Activated CD8-positive, alpha-beta T cell treated with anti-CD3 and anti-CD28 coated beads for 36 hours (primary cell): ENCODE measurements around the gene CEP85L. TPM values are rescaled to one million over a fixed set of nuclear protein-coding genes. Genes with fewer than 3 reads are reported as not detected.

Source experiments
- ATAC-seq: fragments of 200-7000 bp; cut with Tn5 transposase; one replicate; pipeline ENCODE4 v1.10.0; 2021; ENCODE audit warnings: mild to moderate bottlenecking, moderate library complexity
- CTCF ChIA-PET: fragments of 350-600 bp; sonication (Branson Sonifier 250); formaldehyde crosslinking; loops from one replicate; lab custom pipeline; 2021; ENCODE audit warnings: antibody characterized with exemption; lab: Charles Lee
- POLR2A ChIA-PET: fragments of 350-600 bp; sonication (Branson Sonifier 250); formaldehyde crosslinking; loops from one replicate; lab custom pipeline; 2021; ENCODE audit warnings: antibody characterized with exemption; lab: Charles Lee
- DNase-seq: peaks from one replicate; pipeline ENCODE4 v3.0.0-alpha.2; 2020
- H3K27ac Mint-ChIP-seq: one replicate; pipeline ENCODE4 v1.8.0; 2021; ENCODE audit warnings: mild to moderate bottlenecking, mixed read lengths
- H3K27me3 Mint-ChIP-seq: one replicate; pipeline ENCODE4 v1.8.0; 2021; ENCODE audit warnings: mixed read lengths
- H3K36me3 Mint-ChIP-seq: one replicate; pipeline ENCODE4 v1.8.0; 2021; ENCODE audit warnings: low read depth, mixed read lengths
- H3K4me1 Mint-ChIP-seq: one replicate; pipeline ENCODE4 v1.8.0; 2021; ENCODE audit warnings: low read depth, mixed read lengths
- H3K4me3 Mint-ChIP-seq: one replicate; pipeline ENCODE4 v1.8.0; 2021; ENCODE audit warnings: mild to moderate bottlenecking, moderate library complexity, mixed read lengths
- H3K9me3 Mint-ChIP-seq: one replicate; pipeline ENCODE4 v1.8.0; 2021; ENCODE audit warnings: mixed read lengths
- CTCF ChIP-seq: fragments of 200-600 bp; IDR thresholded peaks from one replicate; pipeline ENCODE4 v1.8.0; 2022; ENCODE audit warnings: antibody characterized with exemption, mild to moderate bottlenecking
- intact Hi-C: fragments of 100-400 bp; cut with micrococcal nuclease; formaldehyde crosslinking; loops from one replicate; pipeline ENCODE4 v1.10.0; 2022
- total RNA-seq, 2 experiments: library from RNA; stranded (reverse); gene quantifications; one replicate each; pipeline ENCODE4 v1.2.3, GENCODE V29; 2021

CEP85L gene
- total RNA-seq, 2 experiments from 2014 or later = 39.6 to 40.3 TPM

- POLR2A ChIA-PET = interaction anchor here (1.9 kb wide), 1 partner anchor 15 kb away, joined by 7 read pairs; no protein-coding TSS in a partner anchor
- Mint-ChIP-seq H3K4me3 (no peak overlapping the region), H3K4me1 (peaks cover 64% of the 10 kb centered on the region), H3K27me3 (no peaks in the 10 kb centered on the region), H3K36me3 (peaks cover 32% of the 10 kb centered on the region), H3K27ac (peak overlapping the region; percentile 88), H3K9me3 (no peaks in the 10 kb centered on the region)
- intact Hi-C loops = loop anchor here (2.0 kb wide), 1 partner anchor 15 kb away; no protein-coding TSS in a partner anchor
- TF ChIP-seq CTCF = no peak
- DNase-seq (peak; percentile 21), ATAC-seq (peak; percentile 31)
- CTCF ChIA-PET = no interaction called here
Observed at GRCh38 chr6:118679327-118679901, 28.0 kb upstream of the CEP85L start.

- DNase-seq = no peak
- no peak for ATAC-seq
- Mint-ChIP-seq H3K4me3 (no peak overlapping the region), H3K9me3 (no peaks in the 10 kb centered on the region), H3K27me3 (no peaks in the 10 kb centered on the region), H3K36me3 (peaks cover 34% of the 10 kb centered on the region), H3K27ac (peak overlapping the region; percentile 88), H3K4me1 (peaks cover 60% of the 10 kb centered on the region)
- intact Hi-C loops = loop anchor here (2.0 kb wide), 1 partner anchor 14 kb away; no protein-coding TSS in a partner anchor
- TF ChIP-seq CTCF = no peak
- ChIA-PET POLR2A (no interaction called here), CTCF (no interaction called here)
Observed at GRCh38 chr6:118678866-118679265, 27.5 kb upstream of the CEP85L start.

GRCh38 chr6:118677193-118677592 lies 25.8 kb upstream of the CEP85L start:
- CTCF ChIA-PET = interaction anchor here (1.3 kb wide), 1 partner anchor 12 kb away, joined by 3 read pairs; no protein-coding TSS in a partner anchor
- Mint-ChIP-seq H3K9me3 (no peaks in the 10 kb centered on the region), H3K4me3 (no peak overlapping the region), H3K4me1 (peaks cover 62% of the 10 kb centered on the region), H3K27ac (no peak overlapping the region), H3K36me3 (peaks cover 41% of the 10 kb centered on the region), H3K27me3 (no peaks in the 10 kb centered on the region)
- ATAC-seq = no peak
- POLR2A ChIA-PET = interaction anchor here (1.1 to 1.2 kb wide), 3 partner anchors 10 to 32 kb away, joined by 3 to 5 read pairs (median 3); no protein-coding TSS in a partner anchor
- TF ChIP-seq CTCF = no peak
- intact Hi-C loops = no loop called here
- no peak for DNase-seq

- CTCF ChIA-PET = no interaction called here
- intact Hi-C loops = no loop called here
- POLR2A ChIA-PET = no interaction called here
- no peak for TF ChIP-seq CTCF
- DNase-seq (no peak), ATAC-seq (no peak)
- Mint-ChIP-seq H3K27ac (no peak overlapping the region), H3K4me3 (no peak overlapping the region), H3K36me3 (peaks cover 45% of the 10 kb centered on the region), H3K27me3 (no peaks in the 10 kb centered on the region), H3K4me1 (peaks cover 66% of the 10 kb centered on the region), H3K9me3 (no peaks in the 10 kb centered on the region)
Observed at GRCh38 chr6:118675225-118675624, 23.8 kb upstream of the CEP85L start.

- no peaks in the 10 kb centered on the region for H3K27me3 Mint-ChIP-seq
- no peak for TF ChIP-seq CTCF
- ChIA-PET POLR2A (no interaction called here), CTCF (no interaction called here)
- no peak for DNase-seq
- H3K36me3 Mint-ChIP-seq = peaks cover 45% of the 10 kb centered on the region
- peaks cover 68% of the 10 kb centered on the region for H3K4me1 Mint-ChIP-seq
- H3K27ac Mint-ChIP-seq = no peak overlapping the region
- intact Hi-C loops = no loop called here
- no peak overlapping the region for H3K4me3 Mint-ChIP-seq
- no peak for ATAC-seq
- H3K9me3 Mint-ChIP-seq = no peaks in the 10 kb centered on the region
Observed at GRCh38 chr6:118674772-118675171, 23.4 kb upstream of the CEP85L start.
